AG09309 (cell line): Measurements from ENCODE around the gene POLR2E.
"Not testable (repeated sequence)": the region's sequence is repeated elsewhere in the genome, so short reads cannot be mapped to it uniquely, and the experiment has no call there.

ENCODE experiments used
- DNase-seq: peaks from one replicate; pipeline ENCODE4 v3.0.0-alpha.2; 2010; ENCODE audit warnings: low read depth
- H3K4me3 ChIP-seq: 2 replicates; pipeline ENCODE4 v1.5.1; 2011; ENCODE audit warnings: mild to moderate bottlenecking, low read depth, low read length, moderate library complexity; ENCODE audit not compliant: control insufficient read depth
- CTCF ChIP-seq: IDR thresholded peaks from 2 replicates; pipeline ENCODE4 v1.5.1; 2011; ENCODE audit warnings: mild to moderate bottlenecking, low read depth, low read length, inconsistent platforms; ENCODE audit not compliant: insufficient read depth, control insufficient read depth; ENCODE audit errors: missing control alignments

Gene POLR2E

GRCh38 chr19:1132552-1133383 is 37.6 kb upstream of the POLR2E start:
- H3K4me3 ChIP-seq: peak overlapping the region; percentile 84
- no peak for DNase-seq
- TF ChIP-seq CTCF: no peak

- TF ChIP-seq CTCF: peak; percentile 20
- peak; percentile 71 for DNase-seq
- peak overlapping the region; percentile 84 for H3K4me3 ChIP-seq
These were observed 36.8 kb upstream of the POLR2E start for GRCh38 chr19:1131718-1132551.

- peak overlapping the region; percentile 84 for H3K4me3 ChIP-seq
- no peak for DNase-seq
- no peak for TF ChIP-seq CTCF
These were observed 35.9 kb upstream of the POLR2E start for GRCh38 chr19:1130771-1131717.

- no peak for DNase-seq
- TF ChIP-seq CTCF: no peak
- peak overlapping the region; percentile 1; the same call in 1 of the 2 replicates for H3K4me3 ChIP-seq
These were observed 34.4 kb upstream of the POLR2E start for GRCh38 chr19:1129535-1129934.

- not testable (repeated sequence) for DNase-seq, H3K4me3 ChIP-seq
- TF ChIP-seq CTCF: peak; percentile 10
These were observed 33.9 kb upstream of the POLR2E start for GRCh38 chr19:1129084-1129483.

GRCh38 chr19:1128106-1128505 is 32.9 kb upstream of the POLR2E start:
- TF ChIP-seq CTCF: no peak
- no peak for DNase-seq
- H3K4me3 ChIP-seq: no peak overlapping the region
